NCI-H128 (cell line): ENCODE results near the gene OR51E2.
"Not testable (repeated sequence)": the region's sequence is repeated elsewhere in the genome, so short reads cannot be mapped to it uniquely, and the experiment has no call there.

ENCODE experiments used
- DNase-seq: peaks from one replicate; lab custom pipeline; 2025; ENCODE audit not compliant: unreplicated experiment; lab: John Stamatoyannopoulos, UW

OR51E2 gene, protein sequence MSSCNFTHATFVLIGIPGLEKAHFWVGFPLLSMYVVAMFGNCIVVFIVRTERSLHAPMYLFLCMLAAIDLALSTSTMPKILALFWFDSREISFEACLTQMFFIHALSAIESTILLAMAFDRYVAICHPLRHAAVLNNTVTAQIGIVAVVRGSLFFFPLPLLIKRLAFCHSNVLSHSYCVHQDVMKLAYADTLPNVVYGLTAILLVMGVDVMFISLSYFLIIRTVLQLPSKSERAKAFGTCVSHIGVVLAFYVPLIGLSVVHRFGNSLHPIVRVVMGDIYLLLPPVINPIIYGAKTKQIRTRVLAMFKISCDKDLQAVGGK

DNA sequence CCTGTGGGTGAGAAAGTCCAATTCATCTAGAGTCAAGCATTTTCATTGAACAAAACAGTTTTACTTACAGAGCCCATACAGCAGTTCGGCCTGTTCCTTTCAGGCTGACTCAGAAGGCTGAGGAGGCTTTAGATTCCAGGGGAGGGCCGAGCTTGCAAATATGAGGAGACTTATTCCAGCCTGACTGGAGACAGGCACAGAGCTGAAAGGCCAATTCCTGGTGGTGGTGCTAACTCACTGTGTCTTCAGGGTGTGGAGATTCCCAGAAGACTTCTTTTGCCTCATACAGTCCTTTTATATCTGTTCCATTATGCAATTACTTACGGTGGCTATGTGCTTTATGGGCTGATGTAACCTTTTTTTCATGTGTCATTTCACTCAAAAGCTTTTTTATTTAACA lies at the start of gene OR51E2:
OR51E2 (minus strand) TSS at position 269 of the 400 bp plus-strand sequence. CDS start 15,142 bp downstream, outside the sequence.
- DNase-seq = no peak

DNA sequence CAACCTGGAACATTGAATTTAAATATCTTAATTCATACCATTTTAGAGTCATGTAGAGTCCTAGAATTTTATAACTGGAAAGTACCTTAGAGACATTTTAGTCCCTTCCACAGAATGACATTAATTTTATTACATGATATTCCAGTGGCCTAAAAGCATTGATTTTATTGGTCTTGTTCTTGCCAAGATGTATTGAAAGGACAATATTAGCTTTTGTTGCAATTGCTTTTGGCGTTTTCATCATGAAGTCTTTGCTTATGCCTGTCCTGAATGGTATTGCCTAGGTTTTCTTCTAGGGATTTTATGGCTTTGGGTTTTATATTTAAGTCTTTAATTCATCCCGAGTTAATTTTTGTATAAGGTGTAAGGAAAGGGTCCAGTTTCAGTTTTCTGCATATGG lies 43.1 kb upstream of the OR51E2 start:
- no peak for DNase-seq

DNA sequence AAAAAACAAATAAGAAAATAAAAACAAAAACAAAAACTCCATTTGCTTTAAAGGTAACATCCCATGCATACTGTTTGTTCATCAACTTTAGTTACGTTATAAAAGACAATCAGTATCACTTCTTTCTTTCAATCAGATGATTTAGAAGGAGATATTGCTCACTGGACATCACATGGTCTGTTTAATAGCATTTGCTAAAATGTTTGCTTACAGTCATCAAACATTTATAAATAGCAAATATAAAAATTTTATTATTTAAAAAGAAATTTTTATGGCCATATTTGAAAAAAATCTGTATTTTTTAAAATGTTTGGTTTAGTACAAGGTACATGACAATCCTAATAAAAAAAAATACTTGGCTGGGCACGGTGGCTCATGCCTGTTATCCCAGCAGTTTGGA lies 29.5 kb upstream of the OR51E2 start:
- no peak for DNase-seq

- DNase-seq = not testable (repeated sequence)
These were observed 25.2 kb upstream of the OR51E2 start for GRCh38 chr11:4722616-4723534.

GRCh38 chr11:4714300-4714699 lies 16.6 kb upstream of the OR51E2 start:
- no peak for DNase-seq

GRCh38 chr11:4713241-4713640 lies 15.6 kb upstream of the OR51E2 start:
- no peak for DNase-seq

GRCh38 chr11:4704790-4705334 lies 7.2 kb upstream of the OR51E2 start:
- no peak for DNase-seq

DNA sequence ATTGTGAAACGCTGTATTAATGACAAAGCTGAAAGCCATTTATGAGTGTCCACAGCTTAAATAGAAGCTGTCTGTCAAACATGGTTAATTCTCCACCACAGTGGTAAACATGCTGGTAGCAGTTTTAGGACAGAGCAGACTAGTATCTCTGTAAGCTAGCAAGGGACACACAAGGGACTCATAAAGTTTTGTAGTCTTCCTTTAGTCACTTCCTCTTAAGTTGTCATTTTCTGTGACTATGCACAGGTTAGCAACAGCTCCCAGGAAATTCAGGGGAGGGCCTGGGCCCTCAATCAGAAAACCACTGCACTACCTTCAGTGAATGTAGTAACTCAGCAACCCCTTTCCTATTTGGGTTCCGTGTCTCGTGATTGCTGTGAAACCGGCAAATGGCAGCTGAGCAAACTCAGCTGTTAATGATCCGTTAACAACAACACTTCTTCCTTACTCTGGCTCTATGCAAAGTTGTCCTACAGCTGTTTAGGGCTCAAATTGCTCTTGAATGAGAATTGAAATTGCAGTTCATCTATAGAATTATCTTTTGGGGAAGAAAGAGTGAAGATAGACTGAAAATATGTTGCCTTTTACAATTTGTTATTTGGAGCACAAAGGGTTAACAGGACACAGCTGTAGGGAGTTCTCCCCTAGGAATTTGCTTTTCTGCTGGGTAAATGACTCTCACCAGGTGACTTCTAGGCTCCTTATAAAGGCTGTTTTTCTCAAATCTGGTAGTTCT lies 6.6 kb upstream of the OR51E2 start, which contains the start of gene MMP26:
MMP26 (plus strand) TSS at position 731 of the 736 bp plus-strand sequence.
- peak; percentile 62 for DNase-seq

DNA sequence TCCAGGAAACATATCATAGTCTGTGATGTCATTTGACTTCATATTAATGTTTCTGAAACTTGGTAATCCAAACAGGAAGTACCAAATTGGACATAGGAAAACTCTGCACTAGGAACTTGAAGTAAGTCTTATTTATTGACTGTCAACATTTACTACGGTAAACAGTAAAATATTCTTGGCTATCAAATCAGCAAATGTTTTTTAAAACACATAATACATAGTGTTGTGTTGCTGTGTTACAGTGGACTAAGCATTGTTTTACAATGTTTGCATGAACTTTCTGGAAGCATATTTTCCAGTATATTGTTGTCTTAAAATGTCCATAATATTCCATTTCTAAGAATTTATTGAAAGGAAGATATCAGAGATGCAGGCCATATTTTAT lies 2.8 kb upstream of the OR51E2 start:
- DNase-seq = no peak

DNA sequence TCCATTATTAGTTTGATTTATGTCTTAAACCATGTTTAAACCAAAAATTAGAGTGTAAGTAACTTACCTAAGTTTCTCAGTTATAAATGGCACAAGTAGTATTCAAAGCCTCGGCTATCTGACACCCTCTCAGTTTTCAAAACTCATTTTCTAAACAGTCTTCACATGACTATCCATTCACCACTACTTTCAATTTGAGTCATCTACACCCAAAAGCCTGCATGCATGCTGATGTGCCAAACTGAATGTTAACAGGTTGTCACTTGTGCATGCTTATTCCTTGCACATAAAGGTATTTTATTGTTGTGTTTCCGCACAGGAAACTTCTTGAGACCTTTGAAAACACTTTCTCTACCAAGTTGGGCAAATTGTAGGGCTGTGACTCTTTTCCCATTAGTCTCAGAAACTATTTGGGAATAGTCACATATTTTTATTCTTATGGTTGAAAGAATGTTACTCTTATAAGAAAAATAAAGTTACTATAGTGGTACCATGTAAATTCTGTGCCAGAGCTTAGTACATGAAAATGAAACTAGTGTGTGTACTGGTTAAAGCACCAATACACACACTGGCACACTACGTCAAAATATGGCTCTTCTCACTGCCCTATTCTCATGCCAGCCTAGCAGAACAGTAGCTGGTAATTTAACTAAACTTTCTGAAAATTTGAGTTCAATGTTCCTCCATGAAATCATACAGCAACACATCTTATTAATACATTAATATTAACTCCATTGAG lies 2.2 kb upstream of the OR51E2 start:
- DNase-seq = no peak

DNA sequence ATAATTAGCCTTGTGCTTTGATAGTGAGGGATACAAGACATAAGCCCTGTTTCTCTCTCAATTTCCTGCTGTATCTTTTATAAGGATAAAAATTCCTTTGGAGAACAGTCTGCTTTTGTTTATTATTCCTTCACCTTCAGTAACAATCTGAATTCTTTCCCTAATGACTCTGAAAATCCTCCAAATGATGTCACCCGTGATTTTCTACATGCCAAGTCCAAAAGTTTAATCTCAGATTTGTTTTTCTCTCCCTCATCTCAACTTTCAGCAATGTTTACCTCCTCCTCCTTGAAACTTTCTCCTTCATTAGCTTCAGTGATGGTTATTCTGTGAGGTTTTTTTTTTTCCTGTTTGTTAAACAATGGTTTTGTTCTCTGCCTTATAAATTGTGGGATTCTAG lies 2.2 kb downstream of the OR51E2 start:
- DNase-seq = no peak

DNA sequence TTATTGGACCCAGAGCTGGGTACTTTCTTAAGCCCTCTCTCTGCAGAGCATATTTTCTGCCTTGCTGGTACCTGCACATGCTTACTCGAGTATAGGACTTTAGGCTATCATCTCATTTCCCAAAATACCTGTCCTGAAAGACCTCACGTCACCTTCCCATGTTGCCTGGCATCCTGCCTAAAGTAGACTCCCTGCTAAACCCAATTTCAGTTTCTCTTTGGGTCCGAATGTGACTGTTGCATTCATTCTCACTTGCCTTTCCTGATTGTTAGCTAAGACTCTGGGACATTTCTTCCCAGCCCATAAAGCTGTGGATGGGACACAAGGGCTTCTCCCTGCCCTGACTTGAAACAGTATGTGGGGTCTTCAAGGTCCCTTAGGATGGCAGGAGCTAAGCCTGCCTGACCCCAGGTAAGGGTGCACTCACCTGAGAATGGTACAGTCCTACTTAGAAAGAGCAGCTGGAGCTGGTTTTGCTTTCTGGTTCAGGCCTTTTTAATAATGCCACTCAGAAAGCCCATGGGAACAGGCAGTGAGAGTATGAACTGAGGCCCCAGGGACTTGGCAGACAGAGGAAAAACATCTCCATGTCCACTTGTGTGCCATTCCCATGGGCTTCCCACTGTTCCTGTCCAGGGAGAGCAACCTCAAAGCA lies 12.9 kb downstream of the OR51E2 start:
- DNase-seq = no peak

DNA sequence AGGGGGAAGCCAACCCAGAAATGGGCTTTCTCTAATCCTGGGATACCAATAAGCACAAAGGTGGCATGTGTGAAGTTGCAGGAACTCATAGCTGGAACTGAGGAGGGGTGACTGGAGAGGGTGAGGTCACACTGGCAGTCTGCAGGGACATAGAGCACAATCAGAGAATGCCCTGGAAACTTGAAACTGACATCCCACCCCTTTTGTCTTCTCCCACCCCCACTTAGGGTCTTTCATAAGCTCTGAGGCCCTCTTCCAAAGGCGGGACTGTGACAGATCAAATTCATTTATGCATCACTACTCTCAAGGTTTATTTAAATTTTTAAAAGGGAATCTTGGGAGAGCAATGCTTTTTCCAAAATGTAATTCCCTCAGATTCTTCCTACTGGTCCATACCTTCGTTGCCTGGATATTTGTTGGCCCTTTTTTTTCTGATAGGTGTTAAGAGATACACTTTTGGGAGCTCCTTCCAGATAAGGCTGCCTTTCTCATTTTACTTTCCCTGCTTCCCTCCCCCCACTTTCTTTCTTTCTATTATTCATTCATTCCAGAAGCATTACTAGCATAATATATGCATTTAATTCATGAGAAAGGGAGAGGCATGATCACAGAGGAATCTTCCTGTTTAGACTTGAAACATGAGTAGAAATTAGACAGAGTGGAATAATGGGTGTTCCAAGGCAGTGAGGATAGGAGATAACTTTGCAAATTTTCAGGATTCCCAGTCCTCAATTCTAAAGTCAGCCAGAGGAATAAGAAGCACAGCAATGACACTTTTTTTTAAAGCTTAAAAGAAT lies 14.8 kb downstream of the OR51E2 start:
- no peak for DNase-seq

GRCh38 chr11:4680341-4680740 lies 17.3 kb downstream of the OR51E2 start:
- no peak for DNase-seq

DNA sequence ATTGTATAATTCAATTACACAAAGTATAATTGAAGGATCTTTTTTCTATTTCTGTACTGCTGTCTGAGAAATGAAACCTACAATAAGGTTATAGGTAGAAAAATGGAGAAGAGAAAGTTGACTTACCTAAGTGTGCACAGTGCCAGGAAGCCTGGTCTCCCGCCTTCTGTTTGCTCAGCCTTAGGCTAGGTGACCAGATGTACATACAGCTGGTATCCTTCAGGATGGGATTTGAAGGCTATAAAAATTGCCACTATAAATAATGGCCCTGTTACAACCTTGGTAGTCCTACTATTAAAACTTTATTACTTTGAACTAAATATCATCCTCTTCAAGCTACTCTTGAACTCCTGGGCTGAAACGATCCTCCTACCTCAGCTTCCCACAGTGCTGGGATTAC lies 19.7 kb downstream of the OR51E2 start:
- no peak for DNase-seq

DNA sequence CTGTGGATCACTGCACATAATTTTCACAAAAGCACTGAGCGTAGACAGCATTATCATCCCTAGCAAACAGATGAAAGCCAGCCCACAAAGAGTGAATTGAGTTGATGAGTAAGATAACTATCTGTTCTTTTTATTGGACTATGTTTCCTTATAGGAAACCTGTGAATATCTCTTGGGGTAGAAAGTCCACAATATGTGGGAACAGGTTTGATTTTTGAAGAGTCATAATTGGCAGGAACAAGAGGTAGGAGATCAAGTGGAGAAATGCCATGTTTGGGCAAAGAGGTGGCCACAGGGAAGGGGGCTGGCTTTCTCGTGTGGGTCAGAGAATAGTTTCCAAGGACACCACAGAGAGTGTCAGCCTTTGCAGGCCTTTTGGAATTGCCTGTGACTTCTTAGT lies 23.9 kb downstream of the OR51E2 start:
- DNase-seq = no peak

GRCh38 chr11:4672470-4672869 lies 25.2 kb downstream of the OR51E2 start:
- no peak for DNase-seq

DNA sequence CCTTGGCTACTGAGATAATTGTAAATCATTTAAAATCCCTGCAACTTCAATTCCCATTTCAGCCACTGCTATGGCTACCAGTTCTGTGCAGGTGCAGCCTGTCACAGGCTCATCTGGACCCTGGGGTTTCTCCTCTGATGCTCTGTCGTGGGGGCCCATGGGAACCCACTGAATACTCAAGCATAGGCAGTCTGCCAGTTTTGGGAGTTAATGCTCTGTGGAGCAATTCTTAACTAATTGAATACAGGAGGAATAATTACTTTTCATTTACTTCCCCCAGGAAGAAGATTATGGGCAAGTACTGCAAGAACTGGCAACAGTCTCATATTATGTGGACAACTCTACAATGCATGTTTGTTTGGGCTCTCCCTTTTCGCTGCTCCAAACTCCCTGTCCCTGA lies 25.9 kb downstream of the OR51E2 start:
- DNase-seq = no peak

DNA sequence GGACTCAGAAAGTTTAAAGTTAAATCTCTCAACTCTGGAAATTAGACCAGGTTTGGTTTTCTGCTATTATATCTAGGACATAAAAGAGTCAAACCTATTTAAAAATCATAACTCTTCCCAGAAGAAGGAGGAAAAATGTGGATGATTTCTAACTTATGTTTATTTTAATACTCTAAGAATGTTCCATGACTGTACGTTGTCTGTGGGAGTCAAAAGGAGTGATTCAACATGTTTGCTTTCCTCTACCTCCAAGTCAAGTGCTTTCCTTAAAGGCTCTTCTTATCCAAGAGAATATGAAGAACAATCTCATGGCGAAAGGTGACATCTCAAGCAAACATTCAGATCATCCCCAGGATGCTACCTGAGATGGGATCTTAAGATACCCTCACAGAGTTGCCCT lies 32.2 kb downstream of the OR51E2 start:
- DNase-seq = no peak
